Activated T-cell treated with anti-CD3 and anti-CD28 coated beads for 24 hours (primary cell): Measurements from ENCODE around the gene ARID1B.
A peak's percentile ranks its signal among the peaks of the same experiment; 100 is the strongest.

Source experiments
- DNase-seq: peaks from one replicate; pipeline ENCODE4 v3.0.0-alpha.2; 2020; ENCODE audit warnings: low read depth

Gene ARID1B

DNA sequence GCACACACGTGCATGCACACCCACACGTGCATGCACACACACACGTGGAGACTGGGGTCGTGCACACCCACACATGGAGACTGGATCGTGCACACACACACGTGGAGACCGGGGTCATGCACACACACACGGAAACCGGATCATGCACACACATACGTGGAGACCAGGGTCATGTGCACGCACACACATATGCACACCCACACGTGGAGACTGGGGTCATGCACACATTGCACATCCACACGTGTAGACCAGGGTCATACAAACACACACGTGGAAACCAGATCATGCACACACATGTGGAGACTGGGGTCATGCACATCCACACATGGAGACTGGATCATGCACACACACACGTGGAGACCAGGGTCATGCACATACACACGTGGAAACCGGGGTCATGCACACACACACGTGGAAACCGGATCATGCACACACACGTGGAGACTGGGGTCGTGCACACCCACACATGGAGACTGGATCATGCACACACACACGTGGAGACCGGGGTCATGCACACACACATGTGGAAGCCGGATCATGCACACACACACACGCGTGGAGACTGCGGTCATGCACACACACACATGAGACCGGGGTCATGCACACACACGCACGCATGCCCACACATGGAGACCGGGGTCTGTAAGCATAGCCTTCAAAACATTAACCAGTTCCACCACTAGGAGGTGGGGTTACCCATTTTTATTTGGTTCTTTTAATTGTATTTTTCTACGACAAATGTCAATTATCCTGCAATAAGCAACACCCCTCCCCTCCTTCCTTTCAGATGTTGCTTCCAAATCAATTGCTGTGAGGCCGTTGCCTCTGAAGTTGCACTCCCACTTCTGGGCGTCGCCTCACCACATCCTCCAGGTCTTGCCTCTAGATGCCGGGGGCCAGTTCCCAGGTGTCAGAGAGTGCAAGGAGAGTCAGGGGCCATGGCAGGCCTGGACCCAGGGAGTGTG is 450.3 kb downstream of the ARID1B start:
- no peak for DNase-seq

DNA sequence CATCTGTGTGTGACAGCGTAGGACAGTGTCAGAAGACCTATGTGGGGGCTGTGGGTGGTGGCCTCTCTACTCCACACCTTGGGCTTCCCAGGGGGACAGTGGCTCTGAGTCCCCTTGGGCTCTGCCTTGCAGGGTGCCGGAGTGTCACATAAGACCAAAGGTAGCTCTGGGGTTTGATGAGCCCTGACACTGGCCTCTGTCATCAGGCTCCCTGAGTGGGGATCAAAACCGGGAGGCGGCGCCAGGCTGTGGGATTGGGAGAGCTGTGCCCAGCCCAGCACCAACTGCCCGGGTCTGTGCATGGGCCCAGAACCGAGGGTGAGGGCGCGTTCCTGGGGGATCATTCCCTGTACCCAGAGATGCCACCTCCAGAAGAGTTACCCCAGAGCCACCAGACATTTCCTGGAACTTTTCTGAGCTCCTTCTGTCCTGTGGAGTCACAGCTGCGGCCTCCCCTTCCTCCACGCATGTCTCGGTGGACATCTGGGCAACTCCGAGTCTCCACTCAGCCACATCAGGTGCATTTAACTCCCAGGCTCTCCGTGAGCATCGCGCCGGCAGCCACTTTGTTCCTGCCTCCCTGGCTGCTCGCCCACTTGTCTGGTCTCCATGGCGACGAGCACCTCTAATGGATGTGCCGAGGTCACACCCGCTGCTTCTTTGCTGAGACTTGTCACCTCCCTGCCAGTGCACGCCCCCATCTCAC is 451.4 kb downstream of the ARID1B start:
- DNase-seq, result no peak

DNA sequence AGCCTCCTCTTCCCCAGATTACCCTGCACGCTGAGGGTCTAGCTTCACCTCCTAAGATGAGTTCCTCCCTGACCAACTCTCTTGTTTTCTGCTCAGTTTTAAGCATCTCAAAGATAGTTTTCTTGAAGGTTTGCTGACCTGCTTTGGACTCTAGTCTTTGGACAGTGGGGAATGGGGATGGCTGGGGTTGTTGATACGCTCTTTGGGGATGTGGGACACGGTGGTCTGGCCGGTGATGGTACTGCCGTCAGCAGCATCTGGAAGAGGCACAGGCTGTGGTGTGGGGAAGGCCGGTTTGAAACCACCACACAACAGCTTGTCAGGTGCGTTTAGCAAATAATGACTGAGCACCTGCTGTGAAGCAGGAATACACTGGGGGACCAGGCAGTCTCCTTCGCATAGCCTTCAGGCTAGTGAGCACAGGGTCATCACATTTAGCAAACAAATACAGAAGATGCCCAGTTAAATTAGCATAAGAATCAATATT is 452.0 kb downstream of the ARID1B start:
- DNase-seq, result no peak

DNA sequence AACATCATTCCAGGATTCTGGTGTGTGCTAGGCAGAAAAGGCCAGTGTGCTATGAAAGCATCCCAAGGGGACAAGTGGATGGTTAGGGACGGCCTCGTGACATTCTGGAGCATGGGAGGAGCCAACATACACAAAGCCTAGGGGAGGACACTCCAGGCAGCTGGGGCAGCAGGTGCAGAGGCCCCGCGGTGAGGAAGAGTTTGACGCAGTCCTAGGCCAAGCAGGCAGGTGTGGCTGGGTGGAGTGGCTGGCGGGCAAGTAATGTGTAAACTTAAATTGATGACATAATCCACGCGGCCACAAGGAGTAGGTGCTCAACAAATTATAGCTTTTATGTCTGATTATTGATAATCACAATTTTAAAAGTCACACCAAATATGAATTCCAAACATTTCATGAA is 452.5 kb downstream of the ARID1B start:
- DNase-seq, result no peak

DNA sequence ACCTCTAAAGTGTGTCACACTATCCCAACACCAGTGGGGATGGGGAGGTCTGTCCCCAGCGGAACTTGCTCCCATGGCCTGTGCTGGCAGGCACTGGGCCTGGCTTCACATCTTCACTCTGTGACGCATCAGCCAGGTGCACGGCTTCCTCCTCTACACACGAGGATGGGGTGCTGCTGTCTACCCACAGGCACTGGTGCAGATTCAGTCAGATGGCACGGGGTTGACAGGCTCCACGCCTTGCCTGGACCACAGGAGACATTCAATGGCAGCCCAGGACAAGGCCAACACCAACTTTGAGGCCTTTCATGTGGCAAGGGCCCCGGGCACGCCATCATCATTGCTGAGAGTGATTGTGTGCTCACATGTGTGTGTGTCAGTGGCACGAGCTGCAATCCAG is 453.7 kb downstream of the ARID1B start:
- DNase-seq, result no peak

DNA sequence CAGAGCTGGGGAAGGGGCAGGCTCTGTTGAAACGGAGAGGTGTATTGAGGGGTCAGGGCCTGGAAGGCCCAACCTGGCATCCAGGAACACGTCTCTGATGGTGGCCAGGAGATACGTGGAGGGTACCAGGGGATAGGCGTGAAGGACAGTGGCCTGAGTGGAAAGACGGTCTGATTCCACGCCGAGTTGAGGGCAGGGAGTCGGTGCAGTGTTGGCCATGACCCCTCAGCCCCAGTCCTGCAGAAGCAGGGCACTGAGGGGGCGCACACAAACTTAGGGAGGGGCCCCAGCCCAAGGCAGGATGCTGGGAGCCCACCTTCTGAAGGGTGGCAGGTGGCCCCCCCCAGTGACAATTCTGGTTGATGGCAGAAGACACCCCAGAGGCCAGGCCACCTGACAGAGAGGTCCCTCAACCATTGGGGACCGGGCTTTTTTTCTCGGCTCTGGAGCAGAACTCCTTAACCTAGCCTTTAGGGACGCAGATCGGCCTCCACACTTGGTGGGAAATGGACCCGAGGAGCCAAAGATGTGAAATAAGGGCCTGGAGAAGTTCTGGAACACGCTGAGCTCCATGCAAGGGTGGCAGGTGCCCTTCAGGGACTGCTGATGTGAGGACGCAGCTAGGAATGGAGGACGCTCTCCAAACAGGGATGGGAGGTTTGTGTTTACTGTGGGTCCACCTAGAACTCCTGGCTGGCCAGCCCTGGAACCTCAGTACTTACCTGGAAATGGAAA is 455.1 kb downstream of the ARID1B start:
- no peak for DNase-seq

DNA sequence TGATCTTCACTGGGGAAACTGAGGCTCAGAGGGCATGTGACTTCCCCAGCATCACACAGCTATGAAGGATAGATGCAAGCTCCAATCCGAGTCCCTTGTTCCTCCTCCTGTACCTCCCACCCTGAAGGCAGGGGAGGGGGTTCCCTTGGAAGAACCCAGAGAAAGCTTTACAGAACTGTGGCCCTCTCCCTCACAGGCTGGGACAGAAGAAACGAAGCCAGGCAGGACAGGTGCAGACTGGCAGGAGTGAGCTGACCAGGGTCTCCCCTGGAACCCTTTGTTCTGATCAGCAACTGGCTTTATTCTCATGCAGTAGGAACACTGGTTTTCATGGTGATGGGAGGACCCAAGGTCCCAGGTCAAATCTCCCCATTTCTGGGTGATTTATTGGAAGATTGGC is 456.0 kb downstream of the ARID1B start:
- no peak for DNase-seq

DNA sequence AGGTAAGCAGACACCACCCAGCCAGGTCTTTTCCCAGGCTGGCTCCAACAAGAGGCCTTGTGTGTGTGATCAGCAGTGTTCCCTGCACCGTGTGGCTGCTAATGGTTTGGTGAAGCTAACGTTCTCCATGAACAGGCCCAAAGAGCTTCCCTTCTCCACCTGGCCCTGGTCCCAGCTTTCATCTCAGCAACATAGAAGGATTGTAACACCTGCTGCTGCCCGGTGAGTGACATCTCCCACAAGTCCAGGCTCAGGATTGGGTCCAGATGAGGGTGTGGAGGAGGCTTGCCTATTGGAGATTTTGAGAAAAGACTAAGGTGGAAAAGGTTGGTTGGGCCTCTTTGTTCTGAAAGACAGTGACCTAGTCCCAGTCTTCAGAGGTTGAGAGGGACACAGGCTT is 456.5 kb downstream of the ARID1B start:
- no peak for DNase-seq

DNA sequence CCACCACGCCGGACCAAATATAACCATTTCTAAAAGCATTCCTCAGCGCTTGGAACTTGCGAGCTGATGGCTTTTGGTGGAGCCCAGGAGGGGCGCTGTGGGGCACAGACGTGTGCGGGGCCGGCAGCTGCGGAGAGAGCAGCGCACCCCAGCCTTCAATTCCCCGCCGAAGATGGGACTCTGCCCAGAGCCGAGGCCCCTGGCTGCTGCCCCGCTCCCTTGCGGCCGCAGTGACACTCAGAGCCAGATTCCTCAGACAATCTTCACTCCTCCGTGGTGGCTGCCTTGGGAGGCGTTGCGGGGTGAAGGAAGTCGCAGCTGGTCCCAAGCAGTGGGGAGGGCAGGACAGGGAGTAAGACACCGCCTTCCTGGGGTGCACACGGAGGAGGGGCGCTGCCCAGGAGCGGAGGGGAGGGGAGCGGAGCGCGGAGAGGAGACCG is 458.4 kb downstream of the ARID1B start:
- DNase-seq, result peak; percentile 19

DNA sequence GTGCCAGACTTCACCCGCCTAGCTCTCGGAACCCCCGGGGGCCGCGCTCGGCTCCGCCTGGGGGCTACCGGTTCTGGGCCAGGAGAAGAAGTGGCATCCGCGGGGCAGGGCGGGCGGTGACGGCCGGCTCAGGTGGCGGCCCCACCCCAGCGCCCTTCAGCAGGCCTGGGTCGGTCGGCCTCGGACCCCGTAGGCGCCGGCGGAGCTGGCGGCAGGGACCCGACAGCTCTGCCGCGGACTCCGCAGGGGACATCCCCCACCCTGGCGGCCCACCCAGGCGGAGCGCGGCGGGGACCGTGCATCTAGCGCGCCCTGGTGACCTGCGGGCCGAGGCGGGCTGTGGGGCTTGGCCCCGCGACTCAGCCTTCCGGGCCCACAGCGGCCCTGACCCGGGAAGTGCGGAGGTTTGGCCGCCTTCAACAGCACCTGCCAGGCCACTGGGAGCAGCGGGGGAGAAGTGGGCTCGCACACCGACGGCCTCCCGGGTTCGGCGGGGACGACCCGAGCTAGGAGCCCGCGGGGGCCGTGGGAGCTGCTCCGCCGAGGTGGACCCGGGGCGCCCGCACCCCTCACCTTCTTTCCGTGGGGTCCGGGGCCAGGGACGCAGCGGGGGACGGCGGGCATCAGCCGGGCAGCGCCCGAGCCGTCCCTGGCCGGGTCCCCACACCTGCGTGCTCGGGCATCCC is 459.0 kb downstream of the ARID1B start:
- DNase-seq, result no peak

DNA sequence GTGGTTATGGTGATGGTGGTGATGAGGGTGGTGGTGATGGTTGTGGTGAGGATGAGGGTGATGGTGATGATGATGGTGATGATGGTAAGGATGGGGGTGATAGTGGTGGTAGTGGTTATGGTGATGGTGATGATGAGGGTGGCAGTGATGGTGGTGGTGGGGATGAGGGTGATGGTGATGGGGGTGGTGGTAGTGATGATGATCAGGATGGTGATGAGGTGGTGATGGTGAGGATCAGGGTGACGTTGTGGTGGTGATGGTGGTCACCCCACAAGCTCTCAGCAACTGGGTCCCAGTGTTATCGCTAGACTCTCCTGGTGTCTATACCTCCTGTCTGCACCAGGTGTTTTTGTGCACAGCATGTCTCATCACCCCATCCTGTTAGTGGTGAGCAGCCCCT is 461.2 kb downstream of the ARID1B start:
- DNase-seq, result no peak

DNA sequence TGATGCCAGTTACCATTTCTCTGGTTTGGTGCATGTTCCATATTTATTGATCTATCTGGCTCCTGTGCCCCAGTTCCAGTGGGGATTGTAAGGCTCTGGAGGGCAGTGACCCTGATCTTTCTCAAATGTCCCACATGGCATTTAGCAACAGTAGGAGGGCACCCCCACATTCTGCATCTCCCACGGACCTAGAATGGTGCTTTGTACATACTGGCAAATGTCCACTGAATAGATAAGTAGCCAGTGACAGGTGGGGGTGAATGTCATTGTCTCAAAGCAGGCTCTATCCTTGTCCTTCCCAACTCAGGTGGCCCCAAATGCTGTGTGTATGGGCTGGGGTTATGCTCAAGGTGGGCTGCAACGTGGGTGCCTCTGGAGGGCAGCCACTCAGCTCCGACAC is 462.0 kb downstream of the ARID1B start:
- no peak for DNase-seq

DNA sequence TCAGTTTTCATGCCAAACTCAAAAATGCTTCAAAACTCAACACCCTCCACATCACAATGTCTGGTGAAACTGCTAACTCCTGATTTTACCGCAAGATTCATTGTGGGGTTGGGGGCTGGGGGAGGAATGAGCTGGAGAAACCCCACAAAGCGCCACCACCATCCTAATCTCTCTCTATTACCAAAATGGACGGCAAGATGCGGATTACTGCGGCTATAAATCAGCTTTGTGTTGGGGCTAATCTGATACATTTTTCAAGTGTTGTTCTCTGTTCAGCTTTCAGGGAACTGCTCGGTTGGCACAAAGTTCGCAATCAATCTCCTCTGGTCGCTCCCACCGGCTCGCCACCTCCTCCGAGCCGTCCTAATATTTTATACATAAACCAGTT is 462.5 kb downstream of the ARID1B start:
- no peak for DNase-seq

DNA sequence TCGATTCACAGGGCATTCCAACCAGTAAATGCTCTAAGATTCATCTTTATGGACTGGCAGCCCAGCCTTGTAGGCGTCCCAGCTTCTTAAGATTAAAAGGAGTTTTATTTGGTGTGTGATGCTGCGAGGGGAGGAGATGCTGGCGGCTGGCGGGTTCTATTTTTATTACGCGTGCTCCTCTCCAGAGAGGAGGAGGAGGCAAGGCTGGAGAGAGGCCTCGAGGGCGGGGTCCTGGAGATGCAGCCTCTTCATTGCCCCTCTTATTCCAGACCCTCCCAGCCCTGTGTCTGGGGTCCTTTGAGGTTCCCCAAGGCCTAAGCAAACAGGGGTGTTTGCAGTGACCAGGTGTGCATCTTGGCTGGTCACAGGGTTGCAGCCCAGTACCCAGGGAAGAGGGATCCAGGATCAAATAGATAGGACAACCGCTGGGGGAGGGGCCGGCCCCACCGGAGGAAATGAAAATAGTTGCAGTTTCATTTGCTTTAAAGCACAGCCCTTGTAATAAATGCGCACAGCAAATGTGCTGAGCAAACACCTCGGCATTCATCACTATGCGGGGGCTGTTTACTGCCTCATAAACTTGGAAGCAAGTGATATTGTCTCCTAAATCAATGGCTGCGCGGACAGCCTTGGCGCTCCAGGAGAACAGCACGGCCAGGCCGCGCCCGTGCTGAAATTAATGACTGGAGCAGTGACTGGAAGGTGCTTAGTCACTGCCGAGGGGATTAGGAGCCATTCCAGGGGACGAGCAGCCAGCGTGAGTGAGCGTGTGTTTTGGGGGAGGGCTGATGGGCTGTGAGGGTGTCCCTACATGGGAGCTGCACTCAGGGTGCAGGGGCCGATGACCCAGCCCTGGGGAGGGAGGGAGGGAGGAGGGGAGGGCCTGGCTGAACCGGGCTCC is 463.1 kb downstream of the ARID1B start:
- no peak for DNase-seq

DNA sequence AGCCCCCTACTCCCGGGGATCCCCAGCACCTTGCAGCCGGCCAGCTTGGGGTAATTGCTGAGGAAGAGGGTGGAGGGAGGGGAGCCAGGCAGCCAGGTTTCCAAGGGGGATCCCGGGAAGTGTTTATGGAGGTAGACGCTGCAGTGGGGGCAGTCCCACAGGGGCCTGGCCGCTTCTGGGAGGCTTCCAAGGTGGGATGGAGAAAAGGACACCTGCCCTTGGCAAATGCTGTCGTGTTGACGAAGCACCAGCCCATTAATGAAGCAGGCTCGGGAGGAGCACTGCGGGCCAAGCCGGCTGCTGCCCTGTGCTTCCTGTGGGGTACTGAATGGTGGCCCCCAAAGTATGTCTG is 463.8 kb downstream of the ARID1B start:
- no peak for DNase-seq

DNA sequence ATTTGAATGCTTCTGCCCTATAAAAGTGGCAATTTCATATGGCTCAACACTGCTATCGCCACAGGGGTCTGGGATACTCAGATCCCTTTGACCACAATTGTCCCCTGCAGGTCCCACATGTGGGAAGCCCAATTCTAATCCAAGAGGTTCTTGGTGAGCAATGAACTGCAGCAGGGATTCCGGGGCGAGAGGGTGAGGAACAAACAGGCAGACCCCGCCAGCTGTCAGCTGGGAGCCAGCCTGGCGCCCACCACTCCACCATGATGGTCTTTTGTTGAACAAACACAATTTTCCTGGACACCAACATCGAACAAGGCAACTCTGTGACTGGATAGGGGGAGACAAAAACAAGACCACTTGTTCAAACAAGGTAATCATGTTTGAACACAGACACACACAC is 465.6 kb downstream of the ARID1B start:
- DNase-seq, result no peak

DNA sequence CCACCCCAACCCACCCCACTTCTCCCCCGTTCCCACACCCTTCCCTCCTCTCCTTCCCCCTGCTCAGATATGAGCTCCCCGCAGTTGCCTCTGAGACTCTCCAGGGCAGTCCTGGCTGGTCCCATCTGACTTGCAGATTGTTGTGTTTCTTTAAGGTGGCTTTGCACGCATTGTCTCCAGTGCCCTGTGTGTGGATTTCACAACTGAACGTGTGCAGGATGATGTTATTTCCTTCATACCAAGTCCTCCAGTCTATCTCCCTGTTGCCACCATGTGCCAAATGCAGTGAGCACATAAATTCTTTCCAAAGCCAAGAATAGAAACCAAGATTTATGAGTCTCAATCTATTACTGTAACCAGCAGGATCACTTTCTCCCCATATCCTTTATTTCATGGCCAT is 467.0 kb downstream of the ARID1B start:
- DNase-seq, result no peak

DNA sequence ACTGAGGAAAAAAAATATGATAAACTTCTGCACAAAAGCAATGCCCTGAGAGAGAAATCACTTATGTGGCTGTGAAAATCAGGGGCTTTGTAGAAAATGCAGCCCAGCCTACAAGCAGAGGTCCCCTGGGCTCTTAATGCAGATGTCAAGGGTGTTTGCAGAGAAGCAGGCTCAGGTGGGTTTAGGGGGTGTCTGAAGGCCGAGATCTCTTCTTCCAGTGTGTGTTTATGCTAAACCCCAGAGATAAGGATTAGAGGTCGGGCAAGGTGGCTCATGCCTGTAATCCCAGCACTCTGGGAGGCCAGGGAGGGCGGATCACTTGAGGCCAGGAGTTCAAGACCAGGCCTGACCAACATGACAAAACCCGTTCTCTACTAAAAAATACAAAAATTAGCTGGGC is 467.6 kb downstream of the ARID1B start:
- DNase-seq, result no peak

DNA sequence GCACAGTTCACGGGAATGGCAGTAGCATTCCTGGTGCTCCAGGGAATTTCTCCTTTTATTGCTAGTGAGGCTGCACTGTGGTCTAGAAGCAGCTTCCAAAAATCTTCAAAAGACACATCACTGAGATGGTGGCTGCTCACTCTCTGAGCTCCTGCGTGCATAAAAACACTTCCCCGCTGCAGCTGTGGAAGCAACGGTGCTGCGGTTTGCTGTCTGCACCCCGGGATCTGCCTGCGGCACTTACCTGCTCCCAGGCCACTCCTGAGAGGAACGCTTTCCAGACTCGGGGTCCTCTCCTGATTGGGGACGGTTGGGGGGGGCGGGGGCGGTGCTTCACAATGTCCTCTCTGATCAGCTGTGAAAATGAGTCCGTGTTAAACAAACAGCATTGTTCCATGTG is 468.3 kb downstream of the ARID1B start:
- no peak for DNase-seq

DNA sequence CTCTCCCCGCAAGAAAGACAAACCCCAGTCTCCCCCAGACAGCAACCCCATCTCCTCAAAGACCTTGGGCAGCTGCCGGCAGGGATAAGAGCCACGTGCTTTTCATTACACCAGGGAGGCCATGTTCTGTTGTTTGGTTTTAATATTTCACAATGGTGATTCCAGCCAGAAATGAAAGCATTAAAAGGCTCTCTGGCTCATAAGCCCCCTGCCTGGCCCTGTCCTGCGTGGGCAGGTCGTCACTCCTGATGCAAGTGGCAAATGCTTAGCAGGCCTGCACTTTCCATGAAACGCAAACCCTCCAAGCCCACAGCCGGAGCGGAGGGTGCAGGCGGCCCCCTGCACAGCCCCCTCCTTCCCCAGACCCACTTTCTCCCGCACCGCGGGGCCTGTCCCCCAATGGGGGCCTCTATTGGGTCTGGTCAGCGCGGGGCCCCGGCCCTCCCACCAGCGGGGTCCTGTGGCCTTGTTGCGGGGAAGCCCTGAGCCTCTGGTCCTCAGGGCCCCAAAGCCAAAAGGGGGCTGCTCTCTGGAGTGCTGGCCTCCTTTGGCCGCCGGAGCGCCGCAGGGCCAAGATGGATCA is 469.0 kb downstream of the ARID1B start:
- no peak for DNase-seq
